A673 (cell line): ENCODE data around the gene EXOC3.

Source experiments
- CTCF ChIP-seq: fragments of 300-800, 200-600 bp; sonication (generic); conservative IDR thresholded peaks from 2 replicates; pipeline ENCODE4 v1.5.1; 2017; ENCODE audit warnings: low read depth, mild to moderate bottlenecking, antibody characterized with exemption, low read length, moderate library complexity, mixed read lengths
- EZH2 ChIP-seq: fragments of 200-600 bp; sonication (generic); IDR thresholded peaks from 2 replicates; pipeline ENCODE4 v1.6.1; 2017; ENCODE audit warnings: borderline replicate concordance, low read depth, mild to moderate bottlenecking, mixed read lengths, antibody characterized with exemption, low read length; ENCODE audit not compliant: poor library complexity, severe bottlenecking

- TF ChIP-seq CTCF (no peak), EZH2 (no peak)
Measured at GRCh38 chr5:488744-489688, 46.0 kb downstream of the EXOC3 start.
